ENCODE results near the gene DMXL2.

DNA sequence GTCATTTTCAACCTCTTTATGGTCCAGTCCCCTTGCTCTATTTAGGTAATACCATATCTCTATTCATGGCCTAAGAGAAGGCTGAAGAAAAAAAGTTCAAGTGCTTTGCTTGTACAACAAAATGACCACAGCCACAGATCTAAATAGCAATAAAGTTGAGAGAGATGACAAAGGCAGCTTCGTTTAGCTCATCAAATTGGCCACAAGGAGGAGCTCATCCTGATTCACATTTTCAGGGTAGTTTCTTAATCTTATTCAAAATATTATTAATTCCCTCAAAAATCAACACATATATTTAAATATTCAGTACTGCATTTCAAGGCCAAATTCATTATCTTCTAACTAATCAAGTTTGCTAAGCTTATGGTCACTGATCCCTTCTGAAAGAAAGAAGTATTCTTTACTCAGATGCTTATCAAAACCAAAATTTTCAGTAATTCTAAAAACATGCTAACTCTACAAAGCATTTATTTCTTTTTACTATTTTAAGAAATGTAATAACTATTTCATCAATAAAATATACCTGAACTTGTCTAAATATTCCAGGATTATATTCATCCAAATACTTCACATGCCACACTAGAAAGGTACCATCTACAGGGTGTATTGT, 85.5 kb downstream of the DMXL2 start:
- TF ChIP-seq POLR2A (IDR thresholded peaks at IDR 0.05; ENCODE audit: low read length) (no peak), GATA1 (IDR thresholded peaks at IDR 0.05; ENCODE audit: low read depth, low read length) (no peak)
